MCF 10A (cell line): ENCODE measurements around the gene TMEM117. TPM values are rescaled to one million over a fixed set of nuclear protein-coding genes. Genes with fewer than 3 reads are reported as not detected.

Experiments
- BruUV-seq: library from RNA; stranded (reverse); fragments of 400-500 nt; replicated peaks from 2 replicates; lab custom pipeline; 2021; lab: Mats Ljungman, UMichigan
- CTCF ChIA-PET: fragments of 300-600 bp; sonication (Branson Sonifier 250); formaldehyde crosslinking; extraction: SDS; loops from one replicate; lab custom pipeline; 2021; ENCODE audit warnings: antibody characterized with exemption, inconsistent platforms; lab: Yijun Ruan, JAX
- POLR2A ChIA-PET: fragments of 300-600, 350-650 bp; sonication (Branson Sonifier 250); formaldehyde crosslinking; extraction: SDS; loops from one replicate; lab custom pipeline; 2020; ENCODE audit warnings: antibody characterized with exemption, inconsistent platforms; lab: Yijun Ruan, JAX
- DNase-seq: peaks from one replicate; pipeline ENCODE4 v3.0.0-alpha.2; 2018; ENCODE audit not compliant: unreplicated experiment
- H3K27ac Mint-ChIP-seq: one replicate; pipeline ENCODE4 v1.8.0; 2022; ENCODE audit warnings: mild to moderate bottlenecking, low read depth, mixed read lengths; ENCODE audit not compliant: unreplicated experiment
- H3K27me3 Mint-ChIP-seq: one replicate; pipeline ENCODE4 v1.8.0; 2022; ENCODE audit warnings: mixed read lengths; ENCODE audit not compliant: insufficient read depth, unreplicated experiment
- H3K36me3 Mint-ChIP-seq: one replicate; pipeline ENCODE4 v1.8.0; 2022; ENCODE audit warnings: mild to moderate bottlenecking, moderate library complexity, mixed read lengths; ENCODE audit not compliant: insufficient read depth, unreplicated experiment
- H3K4me1 Mint-ChIP-seq: one replicate; pipeline ENCODE4 v1.8.0; 2022; ENCODE audit warnings: mixed read lengths; ENCODE audit not compliant: insufficient read depth, unreplicated experiment
- H3K4me3 Mint-ChIP-seq: one replicate; pipeline ENCODE4 v1.8.0; 2022; ENCODE audit warnings: mild to moderate bottlenecking, moderate library complexity, mixed read lengths; ENCODE audit not compliant: unreplicated experiment
- H3K9me3 Mint-ChIP-seq: one replicate; pipeline ENCODE4 v1.8.0; 2022; ENCODE audit warnings: mixed read lengths; ENCODE audit not compliant: unreplicated experiment
- CTCF ChIP-seq: fragments of 200-600 bp; IDR thresholded peaks from one replicate; pipeline ENCODE4 v1.8.0; 2022; ENCODE audit warnings: antibody characterized with exemption, mild to moderate bottlenecking; ENCODE audit not compliant: unreplicated experiment
- intact Hi-C: fragments of 100-400 bp; cut with micrococcal nuclease; formaldehyde crosslinking; loops from 2 replicates; pipeline ENCODE4 v1.14.1; 2022
- total RNA-seq: library from RNA; stranded (reverse); gene quantifications from 2 replicates; pipeline ENCODE4 v1.2.3, GENCODE V29; 2022

Gene TMEM117
- total RNA-seq, 1 experiment from 2014 or later, result 3.2 TPM

- H3K4me3 Mint-ChIP-seq, result no peak overlapping the region
- H3K4me1 Mint-ChIP-seq, result no peaks in the 10 kb centered on the region
- POLR2A ChIA-PET, result no interaction called here
- CTCF ChIA-PET, result no interaction called here
- no peak overlapping the region for H3K27ac Mint-ChIP-seq
- no peaks in the 10 kb centered on the region for H3K27me3 Mint-ChIP-seq
- no peak for TF ChIP-seq CTCF
- intact Hi-C loops, result no loop called here
- BruUV-seq, result no TSS peak
- no peaks in the 10 kb centered on the region for H3K36me3 Mint-ChIP-seq
- DNase-seq, result no peak
- no peaks in the 10 kb centered on the region for H3K9me3 Mint-ChIP-seq
These were observed 82.0 kb downstream of the TMEM117 start for GRCh38 chr12:43917896-43918295.

- Mint-ChIP-seq H3K4me3 (no peak overlapping the region), H3K4me1 (no peaks in the 10 kb centered on the region), H3K27me3 (no peaks in the 10 kb centered on the region), H3K36me3 (no peaks in the 10 kb centered on the region), H3K27ac (no peak overlapping the region), H3K9me3 (no peaks in the 10 kb centered on the region)
- no peak for TF ChIP-seq CTCF
- CTCF ChIA-PET, result interaction anchor here (0.7 to 0.9 kb wide), 2 partner anchors 28 to 163 kb away, joined by 3 read pairs; partner anchors contain the start of gene IRAK4
- POLR2A ChIA-PET, result no interaction called here
- no TSS peak for BruUV-seq
- intact Hi-C loops, result no loop called here
- no peak for DNase-seq
These were observed 85.9 kb downstream of the TMEM117 start for GRCh38 chr12:43921666-43922337.

- H3K27me3 Mint-ChIP-seq, result no peaks in the 10 kb centered on the region
- no peaks in the 10 kb centered on the region for H3K4me1 Mint-ChIP-seq
- ChIA-PET CTCF (no interaction called here), POLR2A (interaction anchor here (1.1 kb wide), 1 partner anchor 11 kb away, joined by 4 read pairs; no protein-coding TSS in a partner anchor)
- intact Hi-C loops, result no loop called here
- no peak overlapping the region for H3K4me3 Mint-ChIP-seq
- H3K9me3 Mint-ChIP-seq, result peaks cover 7% of the 10 kb centered on the region
- H3K27ac Mint-ChIP-seq, result no peak overlapping the region
- no peaks in the 10 kb centered on the region for H3K36me3 Mint-ChIP-seq
- no peak for DNase-seq
- no peak for TF ChIP-seq CTCF
- BruUV-seq, result no TSS peak
These were observed 94.2 kb downstream of the TMEM117 start for GRCh38 chr12:43930032-43930431.

- POLR2A ChIA-PET, result interaction anchor here (1.1 kb wide), 1 partner anchor 12 kb away, joined by 4 read pairs; no protein-coding TSS in a partner anchor
- no peak overlapping the region for H3K4me3 Mint-ChIP-seq
- intact Hi-C loops, result no loop called here
These were observed 95.3 kb downstream of the TMEM117 start for GRCh38 chr12:43931187-43931586.

More at GRCh38 chr12:43931187-43931586, 95.3 kb downstream of the TMEM117 start:
- peaks cover 7% of the 10 kb centered on the region for H3K9me3 Mint-ChIP-seq
- TF ChIP-seq CTCF, result no peak
- BruUV-seq, result no TSS peak
- H3K27me3 Mint-ChIP-seq, result no peaks in the 10 kb centered on the region
- no peak for DNase-seq
- no peaks in the 10 kb centered on the region for H3K4me1 Mint-ChIP-seq
- H3K27ac Mint-ChIP-seq, result no peak overlapping the region
- CTCF ChIA-PET, result no interaction called here
- H3K36me3 Mint-ChIP-seq, result no peaks in the 10 kb centered on the region
